ENCODE data around the gene ACTG2.
A peak's percentile ranks its signal among the peaks of the same experiment; 100 is the strongest.

Gene ACTG2

DNA sequence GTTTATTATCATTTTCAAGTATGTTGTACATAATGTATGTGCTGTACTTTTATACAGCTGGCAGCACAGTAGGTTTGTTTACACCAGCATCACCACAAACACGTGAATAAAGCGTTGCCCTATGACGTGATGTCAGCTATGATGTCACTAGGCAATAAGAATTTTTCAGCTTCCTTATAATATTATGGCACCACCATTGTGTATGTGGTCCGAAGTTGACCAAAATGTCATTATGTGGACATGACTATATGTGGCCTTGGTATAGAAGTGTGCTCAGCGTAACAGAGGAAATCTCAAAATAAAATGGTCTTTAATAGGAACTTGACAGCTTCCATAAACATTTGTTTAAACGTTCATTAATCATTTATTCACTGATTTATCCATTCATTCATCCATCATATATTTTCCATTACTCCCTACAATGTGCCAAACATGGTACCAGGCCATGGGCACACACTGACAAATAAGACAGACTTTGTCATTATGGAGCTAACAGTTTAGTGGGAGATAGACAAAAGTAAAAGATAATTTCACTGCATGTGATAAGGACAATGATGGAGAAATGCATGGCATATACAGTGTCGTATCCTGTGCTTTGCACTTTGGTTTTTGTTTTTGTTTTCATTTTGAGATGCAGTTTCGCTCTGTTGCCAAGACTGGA is 18.9 kb downstream of the ACTG2 start:
- no peak for FAIRE-seq

DNA sequence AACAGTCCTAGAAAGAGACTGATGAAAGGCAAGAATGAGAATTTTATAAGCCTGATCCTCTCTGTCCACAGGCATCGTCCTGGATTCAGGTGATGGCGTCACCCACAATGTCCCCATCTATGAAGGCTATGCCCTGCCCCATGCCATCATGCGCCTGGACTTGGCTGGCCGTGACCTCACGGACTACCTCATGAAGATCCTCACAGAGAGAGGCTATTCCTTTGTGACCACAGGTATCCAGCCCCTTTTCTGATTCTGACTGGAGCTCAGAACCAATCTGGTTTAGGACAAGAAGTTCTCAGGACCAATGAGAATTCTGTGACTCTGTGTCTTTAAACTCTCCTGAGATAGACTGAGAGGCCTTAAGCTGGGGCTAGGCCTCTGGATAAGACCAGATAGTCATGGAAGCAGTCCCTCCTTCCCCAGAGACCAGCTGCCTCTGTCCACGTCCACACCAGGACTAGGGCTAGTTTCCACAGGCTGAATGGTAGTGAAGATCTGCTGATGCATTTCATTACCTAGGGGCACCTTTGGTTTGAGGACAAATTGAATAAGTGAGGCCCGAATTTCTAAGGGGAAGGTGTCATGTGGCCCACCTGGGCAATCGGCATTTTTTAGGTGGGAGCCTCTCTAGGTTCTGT is 20.7 kb downstream of the ACTG2 start:
- FAIRE-seq, result no peak
- DNase-seq (ENCODE audit: insufficient read length, low spot score), result no peak

More for the DNA sequence above, 18.9 kb downstream of the ACTG2 start:
- DNase-seq (ENCODE audit: insufficient read length, low spot score), result no peak

DNA sequence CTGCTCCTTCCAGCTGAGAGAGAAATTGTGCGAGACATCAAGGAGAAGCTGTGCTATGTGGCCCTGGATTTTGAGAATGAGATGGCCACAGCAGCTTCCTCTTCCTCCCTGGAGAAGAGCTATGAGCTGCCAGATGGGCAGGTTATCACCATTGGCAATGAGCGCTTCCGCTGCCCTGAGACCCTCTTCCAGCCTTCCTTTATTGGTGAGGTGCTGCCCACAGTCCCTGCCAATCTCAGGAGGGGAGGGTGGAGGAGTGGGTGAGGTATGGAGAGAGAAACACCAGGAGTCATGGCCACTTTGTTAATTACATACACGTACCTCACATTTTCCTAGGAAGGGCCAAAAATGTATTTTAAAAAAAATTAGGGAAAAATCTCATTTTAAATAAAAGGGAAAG is 21.9 kb downstream of the ACTG2 start:
- FAIRE-seq (no peak), DNase-seq (ENCODE audit: insufficient read length, low spot score) (no peak)

DNA sequence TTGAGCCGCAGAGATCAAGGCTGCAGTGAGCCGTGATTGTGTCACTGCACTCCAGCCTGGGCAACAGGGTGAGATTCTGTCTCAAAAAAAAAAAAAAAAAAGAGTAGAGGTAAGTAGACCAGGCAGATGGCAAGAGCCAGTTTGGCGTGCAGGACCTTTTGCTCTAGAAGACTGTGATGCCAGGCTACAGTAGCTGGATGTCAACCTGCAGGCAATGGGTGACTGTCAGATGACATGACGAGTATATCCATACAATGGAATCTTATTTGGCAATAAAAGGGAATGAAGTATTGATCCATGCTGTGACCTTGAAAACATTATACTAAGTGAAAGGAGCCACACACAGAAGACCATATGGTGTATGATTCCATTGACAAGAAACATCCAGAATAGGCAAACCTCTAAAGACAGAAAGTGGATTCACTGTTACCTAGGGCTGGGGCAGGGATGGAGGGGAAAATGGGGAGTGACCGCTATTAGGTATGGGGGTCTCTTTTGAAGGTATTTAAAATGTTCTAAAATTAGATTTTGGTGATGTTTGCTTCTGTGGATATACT is 22.7 kb downstream of the ACTG2 start:
- FAIRE-seq (no peak), DNase-seq (ENCODE audit: insufficient read length, low spot score) (no peak)

DNA sequence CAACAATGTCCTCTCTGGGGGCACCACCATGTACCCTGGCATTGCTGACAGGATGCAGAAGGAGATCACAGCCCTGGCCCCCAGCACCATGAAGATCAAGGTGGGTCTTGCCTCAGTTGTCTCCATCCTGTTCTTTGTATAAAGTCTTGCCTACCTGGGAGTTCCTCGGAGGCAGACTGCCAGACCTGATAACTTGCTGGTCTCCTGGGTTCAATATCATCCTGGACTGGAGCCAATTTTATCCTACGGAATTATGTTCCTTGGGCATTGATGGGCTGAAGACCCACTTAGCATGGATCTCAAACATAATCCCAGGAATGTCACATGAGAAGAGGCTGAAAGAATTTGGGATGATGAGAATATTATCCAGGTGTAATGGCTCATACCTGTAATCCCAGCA is 23.9 kb downstream of the ACTG2 start:
- DNase-seq (ENCODE audit: insufficient read length, low spot score), result no peak
- FAIRE-seq, result no peak

DNA sequence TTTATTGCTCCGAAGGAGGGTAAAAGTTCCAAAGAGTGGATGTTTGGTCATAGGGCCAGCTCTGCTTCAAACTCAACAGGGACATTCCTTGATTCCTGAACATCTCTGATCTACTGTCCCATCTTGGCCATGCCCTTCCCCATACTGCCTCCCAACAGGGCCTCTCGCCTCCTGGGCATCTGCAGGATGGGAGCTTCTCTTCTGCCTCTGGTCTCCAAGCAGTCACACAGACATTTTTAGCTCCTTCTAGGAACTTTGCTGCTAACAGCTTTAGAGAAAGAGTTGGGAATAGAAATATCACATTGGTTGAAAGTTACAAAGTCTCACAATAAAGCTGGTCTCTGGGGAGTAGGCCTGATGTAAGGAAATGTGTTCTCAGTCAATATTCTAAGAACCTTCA is 24.5 kb downstream of the ACTG2 start:
- DNase-seq (ENCODE audit: insufficient read length, low spot score) (no peak), FAIRE-seq (no peak)

DNA sequence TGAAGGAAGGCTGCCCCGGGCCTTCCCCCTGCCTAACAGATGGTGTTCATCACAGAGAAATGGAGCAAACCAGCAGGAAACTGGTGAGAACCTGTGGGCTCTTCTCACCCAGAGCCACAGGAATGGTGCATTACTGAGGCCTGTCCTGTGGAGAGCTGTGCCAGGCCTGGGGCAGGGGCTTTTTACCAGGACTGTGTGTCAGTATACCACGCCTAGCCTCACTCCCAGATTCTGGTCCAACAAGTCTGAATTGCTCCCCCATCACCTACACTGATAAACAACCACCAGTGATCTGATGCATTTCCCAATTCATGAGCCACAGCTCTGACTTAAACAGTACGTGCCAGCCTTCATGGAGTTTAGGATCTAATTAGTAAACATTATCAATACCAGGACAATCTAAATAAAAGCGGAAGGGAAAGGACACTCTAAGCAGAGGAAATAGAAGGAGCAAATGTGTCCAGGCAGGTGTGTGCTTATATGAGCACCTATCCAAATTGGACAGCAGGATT is 24.9 kb downstream of the ACTG2 start:
- no peak for FAIRE-seq
- no peak for DNase-seq (ENCODE audit: insufficient read length, low spot score)

DNA sequence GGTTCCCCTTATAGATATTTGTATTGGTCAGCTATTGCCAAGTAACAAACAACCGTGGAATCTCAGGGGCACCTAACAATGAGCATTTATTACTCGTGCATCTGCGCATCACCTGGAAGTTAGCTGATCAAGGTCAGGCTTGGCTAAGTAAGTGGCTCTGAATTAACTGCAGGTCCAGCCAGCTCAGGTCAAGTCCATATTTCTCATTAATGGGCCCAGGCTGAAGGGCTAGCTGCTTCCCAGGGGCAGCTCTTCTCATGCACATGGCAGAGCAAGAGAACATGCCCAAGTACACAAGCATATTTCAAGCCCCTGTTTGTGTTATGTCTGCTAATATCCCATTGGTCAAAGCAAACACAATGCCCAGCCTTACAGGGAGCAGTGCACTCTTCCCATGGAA is 26.0 kb downstream of the ACTG2 start:
- DNase-seq (ENCODE audit: insufficient read length, low spot score) (no peak), FAIRE-seq (no peak)

DNA sequence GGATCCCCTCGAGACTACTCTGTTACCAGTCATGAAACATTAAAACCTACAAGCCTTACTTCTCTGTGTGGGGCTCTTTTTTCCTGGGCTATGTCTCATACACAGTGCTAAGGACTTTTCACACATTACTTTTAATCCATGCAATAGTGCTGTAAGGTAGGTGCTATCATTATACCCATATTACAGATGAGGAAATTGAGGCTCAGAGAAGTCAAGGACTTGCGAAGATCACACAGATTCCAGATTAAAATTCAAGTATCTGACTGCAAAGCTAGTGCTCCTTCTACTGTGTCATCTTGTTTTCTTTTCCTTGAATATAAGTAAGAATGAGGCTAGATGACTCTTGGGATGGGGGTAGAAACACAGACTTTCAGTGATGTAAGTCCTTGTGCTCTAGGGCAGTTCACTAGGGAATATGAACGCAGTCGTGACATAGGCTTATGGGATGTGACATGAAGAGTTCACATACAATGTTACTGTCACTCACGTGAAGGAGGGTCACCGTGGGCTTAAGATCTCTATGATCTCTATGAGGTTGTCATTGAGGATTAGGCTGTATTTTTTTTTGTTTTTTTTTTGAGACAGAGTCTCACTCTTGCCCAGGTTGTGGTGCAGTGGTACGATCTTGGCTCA is 26.9 kb downstream of the ACTG2 start:
- DNase-seq (ENCODE audit: insufficient read length, low spot score), result no peak

DNA sequence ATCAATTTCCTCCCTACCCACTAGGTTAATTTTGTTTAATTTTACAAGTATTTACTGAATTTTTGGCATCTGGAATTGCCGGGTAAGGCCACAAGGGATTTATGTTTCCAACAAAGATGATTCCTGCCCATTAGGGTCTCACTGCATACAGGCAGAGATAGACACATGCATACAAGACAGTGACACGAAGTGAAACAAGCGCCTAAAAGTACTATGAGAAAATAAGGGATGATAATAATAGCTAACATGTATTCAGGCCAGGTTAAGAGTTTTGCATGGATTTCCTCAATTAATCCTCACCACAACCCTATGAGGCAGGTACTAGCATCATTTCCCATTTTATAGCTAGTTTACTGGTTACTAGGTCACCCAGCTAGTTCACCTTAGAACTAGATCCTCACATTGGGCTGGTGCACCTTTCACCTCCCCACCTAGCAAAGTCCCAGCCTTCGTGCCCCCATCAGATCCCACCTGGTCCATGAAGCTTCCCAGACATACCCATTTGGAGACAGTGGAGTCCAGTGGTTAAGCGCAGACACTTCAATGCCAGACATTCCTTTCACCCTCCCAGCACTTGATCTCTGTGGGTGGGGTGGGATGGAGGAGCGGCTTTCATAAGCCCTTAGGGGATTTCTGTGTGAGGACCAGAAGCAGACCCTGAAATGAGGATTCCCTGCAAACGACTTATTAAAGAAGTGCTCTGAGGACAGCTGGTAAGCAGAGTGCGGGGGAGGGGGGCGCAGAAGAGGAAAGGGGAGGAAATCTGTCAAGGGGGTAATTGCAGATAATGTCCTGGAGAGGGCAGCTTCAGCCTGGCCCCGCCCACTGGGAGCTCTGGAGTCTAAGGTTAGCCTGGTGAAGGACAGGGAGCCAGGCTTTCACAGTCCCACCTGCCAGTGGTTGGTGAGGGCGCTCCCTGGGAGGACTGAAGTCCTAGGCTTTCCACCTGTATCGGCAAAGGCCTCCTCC is 28.1 kb downstream of the ACTG2 start:
- DNase-seq (ENCODE audit: insufficient read length, low spot score), result peak; percentile 32
- no peak for FAIRE-seq

More for the DNA sequence above, 26.9 kb downstream of the ACTG2 start:
- peak; percentile 16 for FAIRE-seq

DNA sequence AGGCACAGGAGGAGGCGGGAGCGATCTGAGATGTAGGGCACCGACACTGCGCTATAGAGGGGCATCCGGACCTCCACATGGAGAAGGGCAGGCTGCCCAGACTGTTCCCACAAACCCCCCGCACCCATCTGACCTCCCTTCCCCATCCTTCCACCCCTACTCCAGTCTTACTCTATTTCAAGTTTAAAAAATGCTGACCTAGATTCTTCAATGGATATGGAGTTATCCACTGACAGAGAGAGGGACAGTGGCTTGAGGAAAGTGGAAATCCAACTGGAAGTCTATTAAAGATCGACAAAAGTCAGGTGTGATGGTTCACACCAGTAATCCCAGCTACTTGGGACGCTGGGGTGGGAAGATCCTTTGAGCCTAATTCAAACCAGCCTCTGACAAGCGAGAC is 28.8 kb downstream of the ACTG2 start:
- DNase-seq (ENCODE audit: insufficient read length, low spot score) (no peak), FAIRE-seq (no peak)

DNA sequence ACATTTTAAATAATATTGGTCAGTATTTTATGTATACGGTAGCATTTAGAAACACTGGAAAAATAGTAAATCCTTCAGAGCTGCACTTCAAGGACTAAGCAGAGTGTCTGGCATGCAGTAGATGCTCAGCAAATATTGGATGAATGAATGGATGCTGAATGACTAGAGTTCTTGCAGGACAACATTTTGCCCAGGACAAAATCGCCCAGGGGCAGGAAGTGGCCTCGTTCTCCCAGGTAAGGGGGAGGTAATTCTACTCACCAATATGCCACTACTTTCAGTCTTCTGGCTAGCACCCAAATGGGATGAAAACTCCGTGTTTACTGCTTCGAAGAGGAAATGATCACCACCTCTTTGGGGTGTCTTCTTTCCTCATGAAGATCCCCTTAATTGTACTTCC is 29.9 kb downstream of the ACTG2 start:
- FAIRE-seq, result no peak
- no peak for DNase-seq (ENCODE audit: insufficient read length, low spot score)

DNA sequence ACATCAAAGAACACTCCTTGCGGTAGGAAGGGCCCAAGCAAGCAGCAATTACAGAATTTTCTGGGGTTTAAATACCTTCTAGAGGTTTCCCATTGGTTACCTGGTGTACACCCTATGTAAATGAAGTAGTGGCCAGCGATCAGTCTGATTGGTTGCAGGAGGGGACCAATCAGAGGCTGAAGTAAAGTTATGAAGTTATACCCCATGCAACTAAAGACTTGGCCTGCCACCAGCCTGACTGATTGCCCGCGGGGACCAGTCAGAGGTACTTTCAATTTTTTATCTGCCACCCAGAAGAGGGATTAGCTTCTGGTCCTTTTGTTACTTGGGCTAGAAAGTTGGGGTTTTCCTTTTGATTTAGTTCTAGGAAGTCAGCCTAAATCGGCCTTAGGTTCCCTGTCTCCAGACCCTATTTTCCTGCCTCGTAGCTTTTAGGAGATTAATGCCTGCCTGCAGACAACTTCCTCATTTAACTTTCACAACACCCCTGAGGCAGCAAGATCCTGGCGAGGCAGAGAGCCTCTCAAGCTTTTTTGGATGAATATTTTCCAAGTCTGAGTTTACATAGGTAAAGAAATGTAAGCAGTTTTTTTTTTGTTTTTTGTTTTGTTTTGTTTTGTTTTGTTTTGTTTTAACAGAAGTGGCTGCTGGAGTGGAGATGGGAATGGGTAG is 32.4 kb downstream of the ACTG2 start:
- FAIRE-seq (no peak), DNase-seq (ENCODE audit: insufficient read length, low spot score) (no peak)

DNA sequence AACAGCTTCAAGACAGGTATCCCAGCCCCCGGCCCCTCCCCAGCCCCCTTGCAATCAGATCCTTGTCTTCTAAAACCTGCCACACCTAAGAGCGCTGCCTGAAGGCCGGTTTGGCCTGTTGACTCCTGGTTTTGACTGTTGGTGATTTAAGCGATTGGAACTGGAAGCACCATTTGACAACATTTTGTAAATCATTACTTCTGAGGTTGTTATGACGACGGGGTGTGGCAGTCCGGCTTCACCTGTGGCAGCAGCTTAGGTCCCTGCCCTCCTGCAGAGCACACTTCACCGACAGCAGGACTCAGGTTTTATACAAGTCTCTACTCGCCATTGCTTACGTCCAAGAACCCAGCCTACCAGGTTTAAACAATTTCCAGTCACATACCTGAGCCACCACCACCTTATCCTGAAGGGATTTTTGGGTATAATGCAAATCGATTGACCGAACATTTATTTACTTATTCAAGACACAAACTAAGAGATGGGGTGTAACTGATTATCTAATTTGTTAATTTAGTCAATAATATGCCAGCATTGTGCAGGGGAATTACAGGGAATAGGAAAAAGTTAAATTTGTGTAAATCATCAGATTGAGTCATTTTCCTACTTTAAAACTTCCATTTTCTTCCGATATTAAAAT is 33.2 kb downstream of the ACTG2 start:
- DNase-seq (ENCODE audit: insufficient read length, low spot score) (no peak), FAIRE-seq (no peak)

DNA sequence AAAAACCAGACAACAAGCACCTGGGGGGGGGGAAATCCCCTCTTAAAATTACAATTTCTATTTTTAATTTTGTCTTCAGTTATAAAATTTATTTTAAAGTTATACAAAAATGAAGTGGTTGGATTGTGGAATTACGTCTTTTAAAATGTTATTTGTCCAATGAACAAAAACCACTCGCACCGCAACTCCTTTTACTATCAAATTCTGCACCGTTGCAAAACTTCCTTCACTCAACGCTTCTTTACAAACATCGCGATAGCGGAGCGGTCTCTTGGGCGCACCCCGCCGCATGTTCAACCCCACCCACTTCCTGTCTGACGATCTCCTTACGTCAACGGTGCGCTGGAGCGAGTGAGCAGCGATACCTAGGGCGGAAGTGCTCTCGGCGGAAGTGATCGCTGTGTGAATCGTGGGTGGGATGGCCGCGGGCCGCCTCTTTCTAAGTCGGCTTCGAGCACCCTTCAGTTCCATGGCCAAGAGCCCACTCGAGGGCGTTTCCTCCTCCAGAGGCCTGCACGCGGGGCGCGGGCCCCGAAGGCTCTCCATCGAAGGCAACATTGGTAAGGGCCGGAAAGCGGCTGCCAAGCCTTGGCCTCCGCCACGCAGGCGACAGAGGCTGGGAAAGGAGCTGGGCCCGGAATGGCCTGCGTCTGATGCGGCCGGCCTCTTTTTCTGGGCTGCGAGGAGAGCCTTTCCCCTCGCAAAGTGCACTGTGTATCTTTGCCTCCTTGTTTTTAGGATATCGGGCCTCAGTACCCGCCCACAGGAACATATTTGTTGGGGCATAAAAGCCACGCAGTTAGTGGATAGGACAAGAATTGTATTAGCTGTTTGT is 33.9 kb downstream of the ACTG2 start, which contains the start of gene DGUOK:
Gene DGUOK, plus strand, starts transcription at position 388 of the 835 bp plus-strand sequence. Its CDS starts 31 bp downstream, at position 419.
- FAIRE-seq, result peak; percentile 99

DNA sequence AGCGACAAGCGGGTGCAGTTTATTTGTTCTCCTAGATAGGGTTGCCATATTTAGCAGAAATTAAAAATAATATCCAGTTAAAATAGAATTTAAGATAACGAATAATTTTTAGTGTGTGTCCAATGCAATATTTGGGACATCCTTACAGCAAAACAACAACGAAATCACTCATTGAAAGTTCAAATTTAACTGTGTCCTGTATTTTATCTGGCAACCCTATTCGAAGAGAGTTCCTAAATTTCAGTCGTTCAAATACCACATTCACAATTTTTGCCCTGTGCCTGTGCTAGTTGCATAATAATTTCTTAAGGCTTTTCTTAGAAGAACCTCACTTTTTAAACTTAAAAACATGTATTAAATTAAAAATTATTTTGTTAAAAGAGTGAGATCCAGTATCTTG is 34.5 kb downstream of the ACTG2 start:
- DNase-seq (ENCODE audit: insufficient read length, low spot score) (no peak), FAIRE-seq (no peak)

More for the DNA sequence above, 33.9 kb downstream of the ACTG2 start, which contains the start of gene DGUOK:
- DNase-seq (ENCODE audit: insufficient read length, low spot score), result peak; percentile 99

DNA sequence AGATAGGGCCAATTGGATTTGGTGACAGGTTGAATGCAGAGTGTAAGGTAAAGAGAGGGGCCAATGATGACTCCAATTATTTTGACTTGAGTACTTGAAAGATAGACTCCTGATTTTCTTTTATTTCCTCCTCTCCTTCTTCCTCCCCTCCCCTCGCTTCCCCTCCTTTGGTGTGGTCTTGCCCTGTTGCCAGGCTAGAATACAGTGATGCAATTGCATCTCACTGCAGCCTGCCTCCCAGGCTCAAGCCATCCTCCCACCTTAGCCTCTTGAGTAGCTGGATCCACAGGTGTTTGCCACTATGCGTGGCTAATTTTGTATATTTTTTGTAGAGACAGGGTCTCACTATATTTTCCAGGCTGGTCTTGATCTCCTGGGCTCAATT is 36.1 kb downstream of the ACTG2 start:
- FAIRE-seq (no peak), DNase-seq (ENCODE audit: insufficient read length, low spot score) (no peak)

DNA sequence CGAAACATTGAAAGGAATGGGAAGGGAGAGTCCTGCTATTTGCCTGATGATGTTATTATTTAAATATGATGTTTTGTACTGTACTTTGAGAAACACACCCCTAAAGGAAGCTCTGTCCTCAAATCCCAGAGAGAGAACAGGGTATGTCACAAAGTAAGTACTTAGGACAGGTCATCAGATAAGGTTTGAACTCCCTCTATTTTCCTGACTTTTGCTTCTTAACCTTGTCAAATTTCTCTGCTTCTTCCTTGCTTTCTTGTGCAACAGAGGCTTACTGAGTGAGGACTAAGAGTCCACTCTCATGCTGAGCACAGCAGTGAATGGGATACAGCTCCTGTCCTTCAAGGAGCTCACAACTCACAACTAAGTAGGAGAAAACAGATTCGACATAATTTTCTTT is 37.6 kb downstream of the ACTG2 start:
- FAIRE-seq, result no peak
- DNase-seq (ENCODE audit: insufficient read length, low spot score), result no peak

All from HTR-8/SVneo (cell line).